GM19468 (cell line): ENCODE measurements around the gene XDH.

Experiments used
- ATAC-seq: cut with Tn5 transposase; IDR thresholded peaks from one replicate; pipeline ENCODE4 v1.9.1; 2021; ENCODE audit warnings: mild to moderate bottlenecking, moderate library complexity, moderate number of reproducible peaks; ENCODE audit not compliant: unreplicated experiment; ENCODE audit errors: extremely low read depth

XDH gene

DNA sequence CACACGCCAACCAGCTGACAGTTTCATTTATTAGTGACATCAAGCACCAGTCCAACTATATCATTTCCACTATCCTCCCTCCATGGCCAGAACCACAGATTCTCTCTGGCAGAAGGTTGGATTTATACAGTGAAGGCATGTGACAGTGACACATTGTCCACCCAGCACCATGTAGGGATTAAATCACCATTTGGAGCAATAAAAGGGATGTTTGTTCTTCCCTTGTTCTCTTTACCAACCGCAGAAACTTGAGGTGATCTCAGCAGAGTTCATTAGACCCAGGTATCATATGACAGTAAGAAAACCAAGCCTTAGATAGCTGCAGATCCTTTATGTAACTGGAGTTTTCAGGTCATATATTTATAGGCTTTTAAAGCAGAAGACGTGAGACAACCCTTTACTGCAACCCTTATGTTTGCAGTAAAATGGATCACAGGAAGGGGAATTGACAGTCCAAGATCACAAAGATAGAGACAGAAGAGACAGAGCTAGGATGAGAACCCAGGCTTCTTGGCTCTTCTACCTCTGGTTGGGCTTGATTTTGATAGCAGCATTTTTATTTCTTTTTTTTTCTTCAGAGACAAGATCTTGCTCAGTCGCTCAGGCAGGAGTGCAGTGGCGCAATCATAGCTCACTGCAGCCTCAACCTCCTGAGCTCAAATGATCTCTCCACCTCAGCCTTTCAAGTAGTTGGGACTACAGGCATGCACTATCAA is 80.1 kb downstream of the XDH start:
- no peak for ATAC-seq

DNA sequence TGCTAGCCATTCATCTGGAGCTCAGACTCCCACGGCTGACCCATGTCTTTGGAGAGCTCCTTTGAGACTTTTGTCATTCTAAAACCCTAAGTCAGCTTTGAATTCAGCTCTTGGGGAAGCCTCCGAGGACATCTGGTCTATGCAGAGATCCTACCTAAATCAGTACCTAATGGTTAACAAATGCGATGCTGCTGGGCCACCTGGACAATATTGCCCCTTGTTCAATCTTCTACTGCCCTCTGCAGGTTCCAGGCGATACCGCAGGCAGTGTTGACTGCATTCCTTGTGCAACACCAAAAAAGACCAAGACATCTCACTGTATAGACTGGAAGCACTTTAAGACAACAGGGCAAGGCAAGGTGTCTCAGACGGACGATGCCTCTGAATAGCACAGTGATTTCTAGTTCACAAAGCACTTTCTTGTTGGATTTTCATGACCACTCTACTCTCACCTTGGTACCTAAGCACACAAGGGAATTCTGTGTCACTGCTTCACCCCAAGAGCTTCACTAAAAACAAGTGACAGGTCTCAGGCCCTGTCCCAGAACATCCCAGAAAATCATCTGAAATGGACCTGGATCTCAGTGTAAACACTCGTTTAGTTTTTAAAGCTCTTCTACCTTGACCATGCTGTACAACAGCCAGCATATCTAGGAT is 80.9 kb downstream of the XDH start:
- ATAC-seq = peak; percentile 65

DNA sequence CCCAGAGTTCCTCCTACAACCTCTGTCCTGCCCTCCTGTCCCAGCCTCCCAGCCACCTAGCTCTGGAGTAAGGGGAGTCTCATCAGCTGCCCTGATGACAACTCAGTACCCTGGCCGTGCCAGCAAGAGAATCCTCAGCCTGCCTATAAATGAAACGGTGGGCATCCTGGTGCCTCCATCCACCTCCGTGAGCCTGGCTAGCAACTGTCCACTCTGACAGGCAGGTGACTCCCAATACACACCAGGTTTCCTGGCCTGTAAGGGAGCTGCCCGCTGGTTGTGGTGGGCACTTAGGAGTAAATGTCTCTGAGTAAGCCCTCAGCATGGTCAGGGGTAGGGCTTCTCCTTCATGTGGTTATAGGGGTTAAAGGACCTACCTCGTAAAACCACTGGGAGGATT is 81.5 kb downstream of the XDH start:
- no peak for ATAC-seq

DNA sequence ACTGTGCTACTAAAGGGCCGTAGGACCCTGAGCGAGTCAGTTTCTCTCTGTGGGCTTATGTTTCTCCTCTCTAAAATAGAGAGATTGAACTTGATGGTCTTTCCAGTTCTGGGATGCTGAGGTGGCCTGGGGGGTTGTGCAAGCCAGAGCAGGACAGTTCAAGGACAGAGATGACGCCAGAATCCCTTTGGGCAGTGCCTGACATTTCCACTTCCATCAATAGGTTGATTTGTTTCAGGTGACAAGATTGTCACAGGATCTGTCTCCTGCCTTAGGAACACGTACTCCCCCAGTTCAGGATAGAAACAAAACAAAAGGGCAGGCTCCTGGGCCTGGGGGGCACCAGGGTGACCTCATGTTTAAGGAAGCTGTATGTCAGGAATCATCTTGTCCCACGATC is 82.0 kb downstream of the XDH start:
- ATAC-seq = no peak

DNA sequence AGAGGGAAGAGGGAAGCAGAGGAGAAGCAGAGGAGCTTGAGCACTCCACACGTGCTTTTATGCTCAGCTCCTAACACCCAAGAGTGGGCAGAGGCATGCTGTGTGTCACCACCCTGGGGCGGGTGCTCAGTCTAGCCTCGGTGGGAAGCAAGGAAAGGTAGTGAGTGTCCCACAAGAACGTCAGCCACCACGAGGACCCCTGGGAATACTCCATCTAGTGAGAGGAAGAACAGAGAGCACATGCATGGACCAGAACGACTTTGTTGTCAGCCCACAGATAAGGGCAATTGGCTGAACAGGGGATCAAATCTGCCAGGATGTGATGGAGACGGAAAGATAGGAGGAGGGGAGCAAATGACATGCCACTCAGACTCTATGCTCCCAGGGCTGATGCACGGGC is 83.4 kb downstream of the XDH start:
- ATAC-seq = no peak

DNA sequence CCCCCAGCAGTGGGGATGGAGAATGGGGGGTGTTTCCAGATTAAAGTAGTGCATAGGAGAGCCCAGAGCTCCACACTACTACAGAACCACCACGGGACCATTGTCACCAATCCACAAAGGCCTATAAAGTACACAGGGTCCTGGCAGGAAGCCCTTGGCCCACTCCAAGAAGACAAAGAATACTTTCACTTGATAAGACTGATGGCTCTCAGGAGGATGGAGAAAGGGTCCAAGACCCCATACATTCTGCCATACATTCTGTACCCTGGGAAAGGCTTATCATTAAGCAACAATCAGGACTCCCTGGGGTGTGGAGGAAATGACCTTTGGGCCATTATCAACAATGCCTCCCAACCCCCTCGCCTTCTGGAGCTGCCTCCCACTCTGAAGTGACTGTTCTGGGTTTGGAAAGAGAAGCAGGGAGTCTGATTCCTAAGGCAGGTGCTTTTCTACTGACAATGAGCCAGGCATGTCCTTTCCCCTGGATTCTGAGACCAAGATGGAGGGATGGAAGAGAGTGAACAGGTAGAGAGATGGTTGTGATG is 85.4 kb downstream of the XDH start:
- ATAC-seq = no peak

DNA sequence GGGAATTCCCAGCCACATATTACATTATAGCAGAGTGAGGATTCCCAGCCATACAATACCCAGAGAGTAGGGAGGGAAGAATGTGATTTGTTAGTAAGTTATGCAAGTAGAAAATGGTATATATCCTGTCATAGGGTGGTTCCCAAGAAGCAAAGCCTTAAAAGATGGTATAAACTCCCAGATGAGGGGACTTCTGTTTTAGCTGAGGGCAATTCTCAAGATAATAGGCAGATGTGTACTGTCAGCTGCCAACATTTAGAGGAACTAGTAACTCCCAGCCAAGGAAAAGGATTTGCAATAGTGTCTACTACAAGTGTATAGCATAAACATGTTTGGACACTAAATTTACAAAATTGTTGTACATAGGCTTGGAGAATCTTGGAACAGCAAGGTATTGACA is 86.5 kb downstream of the XDH start:
- ATAC-seq = no peak

DNA sequence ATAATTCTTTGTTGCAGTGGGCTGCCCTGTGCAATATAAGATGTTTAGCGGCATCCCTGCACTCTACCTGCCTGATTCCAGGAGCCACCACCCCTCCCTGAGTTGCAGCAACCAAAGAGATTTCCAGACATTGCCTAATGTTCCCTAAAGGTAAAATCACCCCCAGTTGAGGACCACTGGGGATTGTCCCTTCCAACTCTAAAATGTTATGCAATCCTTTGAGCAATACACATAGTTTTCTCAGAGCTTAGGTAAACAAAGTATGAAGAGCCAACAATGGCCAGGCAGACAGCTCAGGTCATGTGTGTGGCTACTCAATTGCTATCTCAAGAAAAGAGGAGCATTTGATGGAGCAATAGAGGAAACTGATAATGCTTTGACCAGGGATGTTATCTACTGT is 87.0 kb downstream of the XDH start:
- no peak for ATAC-seq

DNA sequence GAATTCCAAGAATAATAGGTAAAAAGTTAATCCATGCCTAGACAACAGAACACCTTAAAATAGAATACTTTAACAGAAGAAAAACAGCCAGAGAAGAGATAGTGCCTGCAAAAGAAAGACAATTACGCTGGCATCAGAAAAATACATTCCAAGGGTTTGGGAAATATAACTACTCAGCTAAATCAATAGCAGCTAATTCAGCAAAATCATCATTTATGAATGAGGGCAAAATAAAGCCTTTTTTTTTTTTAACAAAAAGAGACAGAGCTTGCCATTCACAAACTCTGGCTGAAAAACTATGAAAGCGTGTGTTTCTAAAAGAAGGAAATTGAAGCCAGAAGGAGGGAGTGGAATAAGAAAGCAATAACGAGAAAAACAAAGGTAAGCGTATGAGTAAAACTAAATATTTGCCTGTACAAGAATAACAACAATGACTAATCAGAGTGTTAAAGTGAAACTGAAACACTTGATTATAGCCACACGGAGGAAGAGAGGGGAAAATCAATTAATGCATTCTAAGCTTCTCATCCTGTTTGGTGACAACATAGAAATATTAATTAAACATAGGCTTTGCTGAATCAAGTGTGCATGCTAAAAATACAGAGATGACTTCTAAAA is 90.4 kb downstream of the XDH start:
- no peak for ATAC-seq

DNA sequence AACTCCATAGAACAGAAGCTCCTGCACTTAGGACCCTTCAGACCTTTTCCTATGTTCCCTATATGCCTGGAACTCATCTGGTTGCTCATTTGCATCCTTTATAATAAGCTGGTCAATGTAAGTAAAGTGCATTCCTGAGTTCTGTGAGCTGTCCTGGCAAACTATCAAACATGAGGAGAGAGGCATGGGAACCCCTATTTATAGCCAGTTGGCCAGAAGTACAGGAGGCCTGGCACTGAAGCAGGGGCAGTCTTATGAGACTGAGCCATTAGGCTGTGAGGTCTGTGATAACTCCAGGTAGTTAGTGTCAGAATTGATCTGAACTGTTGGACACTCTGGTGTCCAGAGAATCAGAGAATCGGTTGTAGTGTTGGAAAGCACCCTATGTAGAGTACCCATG is 92.2 kb downstream of the XDH start:
- no peak for ATAC-seq

DNA sequence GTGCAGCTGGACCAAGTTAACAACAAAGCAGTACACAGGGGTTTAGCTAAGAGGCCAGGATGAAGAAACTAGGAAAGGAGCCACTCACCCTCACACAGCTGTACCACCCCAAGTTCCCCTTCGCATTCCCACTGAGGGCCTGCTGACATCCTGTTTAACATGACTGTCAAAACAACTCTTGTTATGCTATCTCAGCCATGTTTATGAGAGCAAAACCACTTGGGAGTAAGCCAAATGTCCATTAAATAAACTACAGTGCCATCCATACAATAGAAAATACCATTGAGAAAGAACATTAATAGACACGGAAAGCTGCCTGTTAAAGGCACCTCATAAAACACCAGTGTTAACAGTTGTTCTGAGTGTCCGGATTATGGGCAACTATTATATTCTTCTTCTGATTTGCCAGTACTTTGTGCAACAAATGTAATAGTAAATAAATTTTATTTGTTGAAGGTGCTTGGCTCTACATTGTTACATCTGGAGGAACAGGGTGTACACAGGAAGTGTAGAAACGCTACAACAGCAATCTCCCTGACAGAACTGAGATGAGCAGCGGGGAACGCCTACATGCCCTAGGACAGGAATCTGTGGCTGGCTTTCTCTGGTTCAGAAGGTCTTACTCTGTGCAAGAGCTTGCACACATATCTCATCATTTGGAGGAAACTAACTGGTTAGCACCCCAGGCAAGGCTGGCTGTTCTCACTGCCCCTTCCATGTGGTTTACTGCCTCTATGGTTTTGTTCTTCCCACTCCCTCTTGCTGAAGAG is 95.0 kb downstream of the XDH start:
- peak; percentile 18 for ATAC-seq

DNA sequence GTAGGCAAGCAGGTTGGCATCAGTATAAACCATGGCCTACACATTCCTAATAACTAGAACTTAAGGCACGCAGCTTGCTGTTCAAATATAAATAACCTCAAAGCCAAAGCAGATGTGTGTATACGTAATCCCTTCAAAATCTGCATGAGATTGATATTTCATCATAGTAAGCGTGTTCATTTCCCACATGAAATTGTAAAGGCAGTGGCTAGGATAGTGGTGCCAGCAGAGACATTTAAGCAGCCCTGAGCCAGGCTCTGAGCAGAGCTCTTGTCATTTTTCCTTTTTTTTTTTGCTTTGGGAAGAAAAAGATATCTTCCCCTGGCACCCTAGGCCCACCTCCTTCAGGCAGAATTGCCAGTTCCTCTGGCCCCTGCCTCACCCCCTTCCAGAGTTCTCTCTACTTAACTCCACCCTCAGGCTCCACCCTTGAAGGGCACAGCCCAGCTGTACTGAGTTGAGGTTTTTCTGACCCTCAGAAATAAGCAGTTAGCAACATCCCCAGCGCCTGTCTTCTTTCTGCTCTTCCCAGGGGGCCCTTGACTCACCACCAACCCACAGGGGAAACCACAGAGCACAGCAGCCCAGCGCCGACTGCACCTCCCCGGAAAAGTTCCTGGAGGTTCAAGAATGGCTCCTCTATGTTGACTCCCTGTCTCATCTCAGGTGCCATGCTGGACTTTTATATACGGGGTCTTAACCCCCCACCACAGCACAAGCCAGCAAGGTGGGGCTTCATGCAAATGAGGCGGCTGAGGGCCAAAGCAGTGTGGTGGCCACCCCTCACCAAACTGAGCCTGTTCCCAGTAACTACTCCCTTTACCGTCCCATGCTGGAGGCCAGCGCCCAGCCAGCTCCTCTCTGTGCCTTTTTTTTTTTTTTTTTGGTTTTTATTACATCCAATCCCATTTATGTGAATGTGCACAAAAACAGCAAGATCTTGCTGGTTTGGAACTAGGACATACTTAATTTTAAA is 95.9 kb downstream of the XDH start:
- ATAC-seq = no peak

DNA sequence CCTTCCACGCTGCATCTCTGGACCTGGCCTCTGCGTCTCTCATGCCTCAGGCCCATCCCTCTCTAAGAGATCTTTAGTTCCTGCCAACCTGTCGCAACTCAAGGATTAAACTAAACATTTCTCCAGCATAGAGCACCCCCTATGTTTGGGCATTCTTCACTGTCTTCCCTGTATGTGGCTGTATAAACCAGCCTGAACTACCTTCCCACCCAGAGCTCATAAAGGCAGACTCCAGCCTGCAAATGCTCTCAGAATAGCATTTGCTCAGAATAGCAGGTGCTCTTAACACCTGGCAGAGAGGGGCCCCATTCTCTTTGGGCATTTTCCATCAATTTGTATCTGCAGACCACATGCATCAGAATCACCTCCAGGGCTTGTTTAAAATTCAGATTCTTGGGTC is 97.1 kb downstream of the XDH start:
- ATAC-seq = no peak

DNA sequence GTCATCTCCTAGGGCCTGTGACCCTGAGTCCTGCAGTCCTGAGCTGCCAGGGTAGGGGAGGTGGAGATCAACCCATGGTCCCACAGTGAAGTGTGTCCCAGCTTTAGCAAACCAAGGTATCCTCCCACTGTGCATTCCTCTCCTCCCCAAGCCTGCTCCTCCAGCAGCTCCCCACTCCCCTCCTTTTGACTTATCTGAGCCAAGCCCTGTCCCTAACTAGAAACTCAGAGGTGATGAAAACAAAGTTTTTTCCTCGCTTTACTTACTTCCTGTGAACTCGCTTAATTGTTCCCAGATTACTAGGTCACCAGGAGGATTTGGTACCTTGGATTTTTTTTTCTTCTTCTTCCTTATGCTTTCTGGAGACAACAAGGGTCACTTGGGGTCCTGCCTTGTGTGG is 99.8 kb downstream of the XDH start:
- no peak for ATAC-seq

DNA sequence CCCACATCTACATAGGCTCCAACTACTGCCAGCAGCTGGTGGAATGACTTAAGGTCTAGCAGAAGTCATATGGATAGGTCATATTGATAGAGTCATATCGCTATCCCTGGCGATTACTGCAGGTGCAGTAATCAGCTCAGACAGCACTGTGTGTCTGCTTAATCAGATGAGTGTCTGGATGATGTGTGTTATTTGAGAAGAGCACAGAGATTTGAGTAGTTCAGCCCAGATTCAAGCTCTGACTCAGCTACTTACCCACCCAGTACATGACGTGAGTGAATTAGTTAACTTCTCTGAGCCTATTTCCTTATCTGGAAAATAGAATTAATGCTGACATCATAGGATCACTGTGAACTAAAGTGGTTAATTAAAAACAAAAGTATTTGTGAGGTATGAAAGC is 101.6 kb downstream of the XDH start:
- ATAC-seq = no peak

DNA sequence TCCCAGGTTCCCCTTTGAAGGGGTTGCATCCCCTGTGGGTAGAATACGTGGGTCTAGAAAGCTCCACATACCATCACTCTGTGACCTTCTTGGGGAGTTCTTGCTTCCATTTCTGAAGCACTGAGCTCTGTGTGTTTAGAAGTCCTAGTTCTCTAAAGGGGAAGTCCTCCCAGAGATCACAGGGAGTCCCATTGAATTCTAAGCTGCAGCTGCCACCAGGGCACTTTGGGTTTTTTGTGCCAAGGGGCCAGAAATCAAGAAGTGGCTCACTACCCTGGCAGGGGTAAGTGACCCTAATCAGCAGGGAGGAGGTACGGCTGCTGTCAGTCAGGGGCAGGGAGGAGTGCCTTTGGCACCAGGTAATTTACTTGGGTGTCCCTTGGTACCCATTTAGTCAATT is 109.7 kb downstream of the XDH start:
- no peak for ATAC-seq

DNA sequence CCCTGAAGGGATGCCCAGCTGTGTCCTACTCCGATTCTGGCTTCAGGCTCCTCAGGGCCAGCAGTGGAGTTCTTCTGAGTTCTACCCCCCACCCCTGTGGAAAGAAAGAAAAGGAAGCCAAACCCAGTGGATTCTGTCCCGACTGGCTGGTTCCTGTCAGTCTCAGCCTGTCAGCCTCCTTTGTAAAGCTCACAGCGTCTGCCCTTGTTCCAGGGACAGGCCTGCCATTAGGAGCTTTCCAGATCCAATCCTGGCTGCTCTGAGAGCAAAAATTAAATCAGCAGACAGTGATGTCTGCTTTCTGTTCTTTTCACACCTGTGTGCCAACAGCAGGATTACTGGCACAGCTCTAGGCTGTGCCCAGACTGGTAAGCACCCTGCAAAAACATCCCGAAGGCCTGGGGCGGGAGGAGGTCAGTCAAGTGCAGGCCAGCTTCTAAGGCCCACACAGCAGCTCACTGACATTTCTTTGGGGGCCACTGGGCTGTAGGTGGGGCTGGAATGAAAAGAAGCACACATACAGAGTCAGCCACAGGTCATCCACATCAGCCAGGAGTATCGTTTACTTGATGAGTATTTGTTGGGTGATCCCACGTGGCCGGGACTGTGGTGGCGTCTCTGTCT is 111.5 kb downstream of the XDH start:
- no peak for ATAC-seq

DNA sequence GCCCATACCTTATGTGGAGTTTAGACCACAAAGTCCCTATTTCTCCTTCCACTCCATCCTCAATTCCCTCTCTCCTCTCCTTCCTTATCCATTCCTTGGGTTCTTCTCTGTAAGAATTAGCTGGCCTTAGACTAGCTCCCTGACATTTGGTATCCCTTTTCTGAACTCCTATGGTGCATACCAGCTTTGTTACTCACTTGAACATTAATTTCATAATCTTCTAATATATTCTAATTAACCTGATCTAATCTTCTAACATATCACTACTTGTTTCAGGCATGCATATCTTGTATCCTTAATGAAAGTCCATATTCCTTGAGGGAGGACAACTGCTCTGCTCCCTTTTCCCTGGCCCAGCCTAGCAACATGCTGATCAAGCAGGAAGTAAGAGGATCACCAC is 114.2 kb downstream of the XDH start:
- no peak for ATAC-seq

DNA sequence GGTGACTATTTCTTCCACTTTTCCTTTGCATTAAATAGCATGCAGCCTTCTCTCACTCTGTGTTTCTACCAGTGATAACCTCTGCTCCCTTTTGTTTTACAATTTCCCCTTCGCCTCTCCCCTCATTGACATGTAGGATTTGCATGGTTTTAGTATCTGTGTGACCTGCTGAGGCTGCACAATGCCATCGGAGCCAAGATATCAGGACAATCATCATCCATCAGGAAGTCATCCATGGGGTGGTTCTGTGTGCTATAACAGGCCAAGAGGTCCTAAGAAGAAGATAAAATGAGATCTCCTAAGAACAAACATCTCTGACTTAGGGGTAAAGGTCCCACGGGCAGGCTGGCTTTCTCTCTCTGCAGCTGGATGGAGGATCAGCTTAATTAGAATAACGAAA is 115.0 kb downstream of the XDH start:
- no peak for ATAC-seq
